ENCODE measurements around the gene TPRX1.

DNA sequence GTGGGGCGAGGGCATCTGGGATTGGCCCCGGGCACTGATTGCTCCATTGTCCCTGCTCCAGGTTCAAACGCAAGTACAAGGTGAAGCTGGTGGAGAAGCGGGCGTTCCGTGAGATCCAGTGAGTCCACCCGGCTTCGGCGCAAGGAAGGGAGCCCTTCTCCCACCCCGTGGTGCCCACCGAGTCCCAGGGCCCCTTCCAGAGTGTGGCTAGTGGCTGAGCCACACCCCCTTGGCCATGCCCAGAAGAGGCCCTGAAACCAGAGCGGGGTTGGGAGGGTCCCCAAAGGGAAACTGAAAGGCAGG is 47.8 kb downstream of the TPRX1 start:
- TF ChIP-seq ZNF214 (tag by site-specific recombination; IDR thresholded peaks at IDR 0.05; ENCODE audit: borderline replicate concordance) (no peak), KLF9 (tag by site-specific recombination; IDR thresholded peaks at IDR 0.05; ENCODE audit: low read depth) (0 out of 2 replicates have a peak, but pooled peaks have one; percentile 16), CTCF (tag by site-specific recombination; IDR thresholded peaks at IDR 0.05) (no peak)
